HepG2 (cell line): ENCODE data around the gene ERBB4. TPM values are rescaled to one million over a fixed set of nuclear protein-coding genes. Genes with fewer than 3 reads are reported as not detected.

Source experiments
- ATAC-seq: fragments of 200-7000 bp; cut with Tn5 transposase; 3 replicates; pipeline ENCODE4 v1.9.1; 2020; ENCODE audit warnings: mild to moderate bottlenecking, moderate library complexity
- BruUV-seq: library from RNA; stranded (reverse); fragments of 400-500 nt; replicated peaks from 2 replicates; lab custom pipeline; 2021; lab: Mats Ljungman, UMichigan
- CTCF ChIA-PET: fragments of 300-600 bp; formaldehyde crosslinking; extraction: SDS; loops from one replicate; lab custom pipeline; 2021; ENCODE audit warnings: low total read pairs, inconsistent platforms, low intra/inter-chr PET ratio; lab: Yijun Ruan, JAX
- POLR2A ChIA-PET: fragments of 350-600 bp; sonication (Branson Sonifier 250); formaldehyde crosslinking; loops from one replicate; lab custom pipeline; 2020; ENCODE audit warnings: antibody characterized with exemption, inconsistent platforms; lab: Yijun Ruan, JAX
- DNase-seq: peaks from one replicate; pipeline ENCODE4 v3.0.0-alpha.2; 2015; ENCODE audit warnings: low spot score
- FAIRE-seq: peaks from 3 replicates; lab custom pipeline; 2011; peaks lifted over from hg19 to GRCh38; lab: Jason Lieb, UNC
- H2AFZ ChIP-seq: one replicate; pipeline ENCODE4 v1.6.1; 2011; ENCODE audit warnings: low read length, inconsistent platforms
- H3K27ac ChIP-seq: fragments of 300-600 bp; 3 replicates; pipeline ENCODE4 v1.8.0; 2011; ENCODE audit warnings: mixed run types, mild to moderate bottlenecking, mixed read lengths, low read length, inconsistent platforms; ENCODE audit not compliant: insufficient read depth; ENCODE audit errors: extremely low read length
- H3K27me3 ChIP-seq, 2 experiments: fragments of 200-600 bp in 1 of 2; 2 replicates in 1 of 2; 3 replicates in 1 of 2; pipeline versions ENCODE4 v1.6.0 to v1.8.0; 2011; ENCODE audit warnings: low read length in 2 of 2, mild to moderate bottlenecking in 2 of 2, moderate library complexity in 2 of 2, inconsistent platforms in 1 of 2; ENCODE audit not compliant: insufficient read depth in 2 of 2, control insufficient read depth in 1 of 2
- H3K36me3 ChIP-seq, 2 experiments: fragments of 200-600 bp in 1 of 2; replicated peaks in 1 of 2; 2 replicates in 1 of 2; 3 replicates in 1 of 2; pipeline versions ENCODE4 v1.5.1 to v1.8.0; 2011; ENCODE audit warnings: low read length in 2 of 2, inconsistent platforms in 1 of 2; ENCODE audit not compliant: insufficient read depth in 2 of 2, control insufficient read depth in 1 of 2
- H3K4me1 ChIP-seq: 2 replicates; pipeline ENCODE4 v1.5.1; 2012; ENCODE audit warnings: low read length, inconsistent platforms; ENCODE audit not compliant: insufficient read depth
- H3K4me2 ChIP-seq: 2 replicates; pipeline ENCODE4 v1.6.0; 2011; ENCODE audit warnings: low read depth, low read length, inconsistent platforms
- H3K4me3 ChIP-seq, 3 experiments: fragments of 200-600 bp in 1 of 3; sonication (generic), shearing (Covaris generic) in 1 of 3; replicated peaks in 1 of 3; 2 replicates each; pipeline ENCODE4 v1.5.1; 2011 to 2016; ENCODE audit warnings: low read length in 3 of 3, inconsistent platforms in 2 of 3, low read depth in 2 of 3, mild to moderate bottlenecking in 2 of 3, control low read depth in 1 of 3, mixed read lengths in 1 of 3; ENCODE audit not compliant: insufficient read depth in 1 of 3
- H3K79me2 ChIP-seq: one replicate; pipeline ENCODE4 v1.6.1; 2011; ENCODE audit warnings: low read length, inconsistent platforms; ENCODE audit not compliant: insufficient read depth
- H3K9ac ChIP-seq: 2 replicates; pipeline ENCODE4 v1.6.0; 2011; ENCODE audit warnings: mild to moderate bottlenecking, low read depth, low read length, inconsistent platforms; ENCODE audit not compliant: insufficient read depth
- H3K9me3 ChIP-seq: 2 replicates; pipeline ENCODE4 v1.5.1; 2012; ENCODE audit warnings: mild to moderate bottlenecking, low read length
- H4K20me1 ChIP-seq: 2 replicates; pipeline ENCODE4 v1.6.0; 2011; ENCODE audit warnings: inconsistent platforms, mild to moderate bottlenecking, low read length, moderate library complexity; ENCODE audit not compliant: insufficient read depth
- DPF2 ChIP-seq: sonication (generic); formaldehyde crosslinking; IDR thresholded peaks from 2 replicates; pipeline ENCODE4 v1.4.0; 2020; ENCODE audit warnings: mild to moderate bottlenecking, low read depth, missing genetic modification reagents, borderline replicate concordance
- GZF1 ChIP-seq: sonication (generic); formaldehyde crosslinking; IDR thresholded peaks from 2 replicates; pipeline ENCODE4 v1.5.1; 2020; ENCODE audit warnings: mild to moderate bottlenecking, missing genetic modification reagents
- JARID2 ChIP-seq: sonication (generic); formaldehyde crosslinking; IDR thresholded peaks from 2 replicates; pipeline ENCODE4 v1.8.1; 2023; ENCODE audit warnings: missing genetic modification reagents, inconsistent platforms; ENCODE audit not compliant: insufficient replicate concordance
- KLF12 ChIP-seq: sonication (generic); formaldehyde crosslinking; IDR thresholded peaks from 2 replicates; pipeline ENCODE4 v1.4.0; 2020; ENCODE audit warnings: missing genetic modification reagents, borderline replicate concordance
- KLF13 ChIP-seq: sonication (generic); formaldehyde crosslinking; IDR thresholded peaks from 2 replicates; pipeline ENCODE4 v1.4.0; 2020; ENCODE audit warnings: mild to moderate bottlenecking, missing genetic modification reagents
- POLR2AphosphoS5 ChIP-seq: IDR thresholded peaks from 2 replicates; pipeline ENCODE4 v1.6.1; 2012; ENCODE audit warnings: low read depth, low read length
- SMARCC2 ChIP-seq: fragments of 450-650 bp; IDR thresholded peaks from 2 replicates; pipeline ENCODE4 v1.6.1; 2017; ENCODE audit warnings: antibody characterized with exemption, mild to moderate bottlenecking
- TBX3 ChIP-seq: fragments of 450-650 bp; IDR thresholded peaks from 2 replicates; pipeline ENCODE4 v1.6.1; 2017; ENCODE audit warnings: antibody characterized with exemption, mild to moderate bottlenecking, inconsistent platforms, borderline replicate concordance
- ZBTB42 ChIP-seq: sonication (generic); formaldehyde crosslinking; IDR thresholded peaks from 2 replicates; pipeline ENCODE4 v1.5.0; 2020; ENCODE audit warnings: mild to moderate bottlenecking, missing genetic modification reagents
- ZNF318 ChIP-seq: sonication (generic); formaldehyde crosslinking; IDR thresholded peaks from 2 replicates; pipeline ENCODE4 v1.4.0; 2020; ENCODE audit warnings: mild to moderate bottlenecking, missing genetic modification reagents
- ZNF34 ChIP-seq: sonication (generic); formaldehyde crosslinking; IDR thresholded peaks from 2 replicates; pipeline ENCODE4 v1.4.0; 2020; ENCODE audit warnings: mild to moderate bottlenecking, missing genetic modification reagents, borderline replicate concordance
- ZNF747 ChIP-seq: sonication (generic); formaldehyde crosslinking; IDR thresholded peaks from 2 replicates; pipeline ENCODE4 v1.8.1; 2023; ENCODE audit warnings: missing genetic modification reagents, mild to moderate bottlenecking, borderline replicate concordance
- WGBS: methylation state at CpG from one replicate; pipeline ENCODE4 v1.1.6; 2017; ENCODE audit warnings: low lambda C conversion rate; 5-methylcytosine and 5-hydroxymethylcytosine counted together
- in situ Hi-C: cut with HindIII; loops from 2 replicates; pipeline ENCODE4 v1.10.0; 2017; ENCODE audit warnings: low pct_unique_long_range_greater_than_20kb; ENCODE audit not compliant: extremely low pct_ligation_motif_present
- intact Hi-C: fragments of 100-400 bp; cut with micrococcal nuclease; formaldehyde crosslinking; loops from one replicate; pipeline ENCODE4 v1.10.0; 2022; ENCODE audit not compliant: unreplicated experiment
- polyA plus RNA-seq, 8 experiments: library from polyadenylated mRNA; depleted of rRNA in 3 of 8; stranded (reverse) in 7 of 8; unstranded in 1 of 8; fragments of >200 nt; fragmentation: Illumina TruSeq in 4 of 8; extraction: Trizol in 4 of 8; gene quantifications; 2 replicates each; pipeline versions ENCODE4 v1.2.1 to v1.2.3, GENCODE V29; 2011 to 2016; ENCODE audit warnings: low read depth in 4 of 8, missing spikeins in 1 of 8, mixed read lengths in 1 of 8; ENCODE audit not compliant: insufficient read depth in 1 of 8
- total RNA-seq, 5 experiments: library from RNA; depleted of rRNA; stranded (reverse); fragments of >200 nt; fragmentation: Illumina TruSeq; extraction: Trizol; gene quantifications; 2 replicates each; pipeline ENCODE4 v1.2.3, GENCODE V29; 2016; ENCODE audit warnings: low read depth in 1 of 5

The ERBB4 gene
- total and polyA plus RNA-seq, 2 of the 13 experiments (the other 11 are each of a cell fraction or from before 2014, with no cell fraction given), result not detected

GRCh38 chr2:211994806-211995205 is 543.8 kb downstream of the ERBB4 start (continued):
- no peak for TF ChIP-seq KLF12
- no peak for TF ChIP-seq DPF2 (CRISPR knock-in tag)
- TF ChIP-seq GZF1 (CRISPR knock-in tag), result no peak
- TF ChIP-seq POLR2AphosphoS5, result no peak
- TF ChIP-seq SMARCC2, result no peak

- WGBS, result 2% methylated on average over 1 of the region's 1 CpG
- Histone ChIP-seq H3K9me3 (no peaks in the 10 kb centered on the region), H3K27me3 (no peaks in the 10 kb centered on the region; a peak in 1 of 5 replicates), H3K79me2 (no peaks in the 10 kb centered on the region), H4K20me1 (no peaks in the 10 kb centered on the region), H3K9ac (no peak overlapping the region), H3K4me2 (no peak overlapping the region), H3K4me3 (no peak overlapping the region), H3K36me3 (no peaks in the 10 kb centered on the region), H3K27ac (no peak overlapping the region), H3K4me1 (no peaks in the 10 kb centered on the region), H2AFZ (no peak overlapping the region)
- ChIA-PET CTCF (no interaction called here), POLR2A (no interaction called here)
- no peak for TF ChIP-seq JARID2
- no peak for TF ChIP-seq ZBTB42 (CRISPR knock-in tag)
- no peak for TF ChIP-seq KLF13 (CRISPR knock-in tag)
- TF ChIP-seq ZNF34 (CRISPR knock-in tag), result no peak
- no peak for TF ChIP-seq ZNF318 (CRISPR knock-in tag)
- TF ChIP-seq ZNF747 (CRISPR knock-in tag), result no peak
- TF ChIP-seq TBX3, result no peak
- DNase-seq (no peak), FAIRE-seq (no peak), ATAC-seq (no peak)
- intact Hi-C loops, result no loop called here
- in situ Hi-C loops, result no loop called here
- BruUV-seq, result no TSS peak
These were observed 548.3 kb downstream of the ERBB4 start for GRCh38 chr2:211990335-211990734.
